NB4 (cell line): ENCODE results near the gene MGMT.

Source experiments
- CTCF ChIP-seq: IDR thresholded peaks from one replicate; pipeline ENCODE4 v1.5.1; 2012; ENCODE audit warnings: low read depth, low read length
- MYC ChIP-seq: IDR thresholded peaks from 2 replicates; pipeline ENCODE4 v1.6.1; 2011; ENCODE audit warnings: low read depth, low read length

GRCh38 chr10:129816656-129817045 lies 349.6 kb downstream of the MGMT start:
- TF ChIP-seq CTCF (no peak), MYC (no peak)
